HG02571 (cell line): ENCODE results near the gene SLIT3.

ENCODE experiments used
- ATAC-seq: cut with Tn5 transposase; IDR thresholded peaks from one replicate; pipeline ENCODE4 v1.9.1; 2021; ENCODE audit warnings: mild to moderate bottlenecking, moderate library complexity; ENCODE audit not compliant: unreplicated experiment

The SLIT3 gene

DNA sequence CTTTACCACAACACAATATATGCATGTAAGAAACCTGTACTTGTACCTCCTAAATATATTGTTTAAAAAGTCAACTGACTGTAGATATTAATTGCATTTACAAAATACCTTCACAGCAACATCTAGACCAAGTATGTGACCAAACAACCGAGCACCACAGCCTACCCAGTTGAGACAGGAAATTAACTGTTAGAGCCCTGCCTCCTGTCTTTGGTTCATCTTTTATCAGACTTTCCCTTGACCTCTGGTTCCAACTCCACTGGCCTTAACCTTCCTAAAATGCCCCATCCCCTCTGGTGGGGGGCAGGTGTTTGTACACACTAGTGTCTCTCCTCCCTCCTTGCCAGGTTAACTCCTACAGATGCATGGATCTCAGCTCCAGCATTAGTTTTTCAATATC is 566.8 kb downstream of the SLIT3 start:
- no peak for ATAC-seq

DNA sequence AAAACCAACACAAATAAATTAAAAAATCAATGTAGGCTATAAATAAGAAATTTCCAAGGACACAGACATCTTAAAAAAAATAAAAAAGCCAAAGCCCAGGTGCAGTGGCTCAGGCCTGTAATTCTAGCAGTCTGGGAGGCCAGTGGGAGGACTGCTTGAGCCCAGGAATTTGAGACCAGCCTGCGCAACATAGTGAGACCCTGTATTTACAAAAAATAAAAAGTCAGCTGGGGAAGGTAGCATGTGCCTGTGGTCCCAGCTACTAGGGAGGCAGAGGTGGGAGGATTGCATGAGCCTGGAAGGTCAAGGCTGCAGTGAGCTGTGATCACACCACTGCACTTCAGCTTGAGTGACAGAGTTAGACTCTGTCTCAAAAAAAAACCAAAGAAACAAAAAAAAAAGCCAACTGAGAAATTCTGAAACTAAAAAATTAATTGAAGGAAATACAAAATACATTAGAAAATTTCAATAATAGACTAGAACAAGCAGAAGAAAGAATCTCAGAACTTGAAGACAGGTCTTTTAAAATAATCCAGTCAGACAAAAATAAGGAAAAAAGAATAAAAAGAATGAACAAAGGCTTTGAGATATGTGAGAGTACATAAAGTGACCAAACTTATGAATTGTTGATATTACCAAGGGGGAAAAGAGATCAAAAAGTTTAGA is 572.3 kb downstream of the SLIT3 start:
- ATAC-seq, result no peak

DNA sequence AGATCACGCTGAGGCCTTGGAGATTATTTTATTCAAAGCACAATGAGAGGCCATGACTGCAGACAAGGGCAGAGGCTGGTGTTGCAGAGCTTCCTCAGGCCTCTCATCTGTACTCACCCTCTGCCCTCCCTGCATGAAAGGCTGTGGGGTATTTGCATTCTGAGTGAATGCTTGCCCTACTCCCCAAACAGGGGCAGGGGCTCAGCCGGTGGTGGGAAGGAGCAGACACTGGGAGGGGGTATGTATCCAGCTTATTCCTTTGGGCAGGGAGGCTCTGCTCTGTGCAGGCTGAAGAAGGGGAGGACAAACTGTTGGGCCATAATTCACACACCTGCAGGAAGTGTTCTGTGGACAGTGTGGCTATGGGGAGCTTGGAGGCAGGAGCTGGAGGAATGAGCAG is 573.4 kb downstream of the SLIT3 start:
- no peak for ATAC-seq

DNA sequence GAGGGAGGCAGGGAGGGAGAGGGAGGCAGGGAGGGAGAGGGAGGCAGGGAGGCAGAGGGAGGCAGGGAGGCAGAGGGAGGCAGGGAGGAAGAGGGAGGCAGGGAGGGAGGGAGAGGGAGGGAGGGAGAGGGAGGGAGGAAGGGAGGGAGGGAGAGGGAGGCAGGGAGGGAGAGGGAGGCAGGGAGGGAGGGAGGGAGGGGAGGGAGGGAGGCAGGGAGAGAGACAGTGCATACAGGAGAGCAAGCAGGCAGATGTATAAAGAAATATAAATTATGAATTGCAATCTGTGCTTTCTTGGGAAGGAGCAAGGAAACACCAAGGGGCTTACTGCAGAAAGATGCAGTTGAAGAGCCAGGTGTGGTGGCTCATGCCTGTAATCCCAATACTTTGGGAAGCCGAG is 574.6 kb downstream of the SLIT3 start:
- no peak for ATAC-seq

DNA sequence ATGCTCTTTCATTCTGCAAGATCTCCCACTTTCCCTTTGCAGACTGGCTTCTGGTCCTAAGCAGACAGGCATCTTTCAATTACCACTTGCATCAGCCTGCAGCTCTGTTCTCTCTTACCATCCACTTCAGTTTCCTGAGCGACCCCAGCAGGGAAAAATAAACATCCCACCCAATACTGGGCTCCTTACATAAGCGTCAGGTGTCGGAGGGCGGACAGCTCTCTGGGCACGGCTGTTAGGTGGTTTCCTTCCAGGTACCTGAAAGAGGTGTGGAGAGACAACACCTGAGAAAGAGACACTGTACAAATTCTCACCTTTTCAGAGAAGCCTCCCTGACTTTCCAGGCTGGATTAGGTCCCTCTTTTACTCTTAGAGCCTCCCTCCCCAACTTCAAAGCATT is 576.7 kb downstream of the SLIT3 start:
- no peak for ATAC-seq

DNA sequence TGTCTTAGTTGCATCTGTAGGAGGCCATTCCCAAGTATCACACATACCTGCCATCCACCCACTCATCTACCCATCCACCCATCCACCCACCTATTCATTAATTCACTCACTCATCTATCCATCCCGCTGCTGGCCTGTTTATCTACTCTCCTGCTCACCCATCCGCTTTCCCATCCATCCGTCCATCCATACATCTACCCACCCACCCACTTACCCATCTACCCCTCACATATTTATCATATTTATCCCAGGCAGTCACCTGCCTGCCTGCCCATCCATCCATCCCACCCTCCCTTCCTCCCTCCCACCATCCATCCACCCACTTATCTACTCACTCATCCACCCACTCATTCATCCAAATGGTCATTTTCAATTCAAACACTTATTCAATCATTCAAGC is 577.9 kb downstream of the SLIT3 start:
- no peak for ATAC-seq

DNA sequence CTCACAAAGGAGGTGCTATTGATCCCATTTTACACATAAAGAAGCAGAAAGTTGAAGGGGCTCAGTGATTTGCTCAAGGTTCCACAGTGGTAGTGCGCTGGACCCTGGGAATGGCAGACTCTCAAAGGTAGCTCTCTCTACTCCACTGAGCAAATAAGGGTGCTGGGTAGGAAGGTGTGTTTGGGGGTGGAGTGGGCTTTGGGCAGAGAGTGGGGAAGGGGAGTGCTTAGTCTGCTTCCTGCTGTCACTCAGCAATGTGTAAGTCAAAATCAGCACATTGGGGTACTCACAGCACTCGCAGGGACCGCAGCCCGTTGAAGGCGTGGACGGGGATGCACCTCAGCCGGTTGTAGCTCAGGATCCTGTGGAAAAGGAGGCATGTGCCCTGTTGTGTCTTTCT is 579.0 kb downstream of the SLIT3 start:
- ATAC-seq, result no peak

DNA sequence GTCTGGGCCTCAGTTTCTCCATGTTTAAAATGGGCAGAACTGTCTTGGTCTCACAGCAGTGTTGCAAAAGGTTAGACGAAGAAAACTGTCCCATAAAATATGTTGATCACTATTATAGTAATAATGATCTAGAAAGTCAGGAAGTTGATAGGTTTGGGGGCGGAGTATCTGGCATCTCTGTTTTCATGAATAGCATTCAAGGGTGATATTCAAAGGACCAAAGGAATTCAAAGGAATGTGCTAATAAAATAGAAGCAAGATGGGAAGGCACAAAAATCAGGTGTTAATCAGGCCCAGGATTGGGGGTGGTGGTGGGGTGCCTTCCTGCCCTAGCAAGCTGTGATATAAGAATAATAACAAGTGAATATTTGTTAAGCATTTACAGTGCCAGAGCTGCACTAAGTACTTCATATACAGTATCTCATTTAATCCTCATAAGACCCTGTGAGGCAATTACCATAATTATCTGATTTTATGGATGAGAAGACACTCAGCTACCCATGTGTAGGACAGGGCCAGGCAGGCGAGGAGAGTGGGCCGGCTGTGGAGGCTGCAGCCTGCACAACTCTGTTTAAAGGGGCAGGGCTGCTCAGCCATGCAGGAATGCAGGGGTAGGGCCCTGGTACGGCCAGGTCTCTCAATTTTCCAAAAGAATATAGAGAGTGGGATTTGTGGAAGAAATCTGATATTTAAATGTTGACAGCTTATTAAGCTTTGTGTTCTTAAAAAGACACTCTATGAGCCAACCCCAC is 579.8 kb downstream of the SLIT3 start:
- ATAC-seq, result no peak

DNA sequence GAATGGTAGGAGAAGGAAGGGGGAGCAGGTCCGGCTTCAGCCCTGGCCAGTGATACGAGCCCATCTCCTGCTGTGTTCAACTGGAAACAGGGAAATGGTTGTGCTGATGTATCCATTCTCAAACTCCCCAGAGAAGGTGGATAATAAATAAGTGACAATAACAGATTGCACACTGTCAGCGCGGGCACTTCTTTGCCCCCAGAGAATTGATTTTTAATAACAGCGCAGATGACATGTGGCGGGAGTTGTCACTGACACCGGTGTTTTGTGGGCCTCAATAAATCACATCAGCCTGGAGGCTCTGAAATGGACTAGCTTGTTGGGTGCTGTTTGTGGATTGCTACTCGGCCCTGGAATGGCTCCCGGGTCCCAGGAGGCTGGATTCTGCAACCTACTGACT is 580.4 kb downstream of the SLIT3 start:
- no peak for ATAC-seq

DNA sequence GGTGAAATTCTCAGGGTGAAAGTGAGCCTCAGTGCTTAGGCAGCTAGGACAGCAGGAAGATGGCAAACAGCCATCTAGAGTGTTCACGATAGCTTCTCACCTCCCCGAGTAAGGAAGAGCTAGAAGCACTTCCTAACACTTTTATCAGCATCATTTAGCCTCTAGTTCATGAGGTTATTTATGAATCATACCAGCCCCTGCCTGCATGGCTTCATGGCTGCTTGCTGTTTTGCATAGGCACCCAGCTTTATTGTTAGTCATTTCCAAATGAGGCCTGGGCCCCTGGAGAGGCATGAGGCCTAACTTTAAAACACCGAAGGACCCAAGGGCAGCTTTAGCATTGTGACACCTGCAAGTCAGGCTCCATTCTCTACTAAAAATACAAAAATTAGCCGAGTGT is 586.9 kb downstream of the SLIT3 start:
- no peak for ATAC-seq

DNA sequence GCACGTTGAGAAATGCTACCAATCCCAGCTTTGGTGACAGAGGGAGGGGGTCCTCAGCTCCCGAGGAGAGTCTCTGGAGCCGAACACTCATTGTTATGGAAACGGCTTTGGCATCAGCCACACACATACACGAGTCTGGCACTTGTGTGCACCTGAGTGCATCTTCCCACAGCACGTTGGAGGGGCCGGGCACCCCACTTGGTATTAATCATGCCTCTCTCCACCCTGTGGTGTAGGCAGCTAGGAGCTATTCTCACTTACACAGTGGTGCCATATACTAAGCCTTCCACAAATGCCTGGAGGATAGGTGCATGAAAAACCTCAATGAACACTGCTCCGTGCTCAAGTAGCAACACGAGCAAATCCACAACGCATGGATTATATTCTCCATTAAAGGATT is 587.9 kb downstream of the SLIT3 start:
- no peak for ATAC-seq

DNA sequence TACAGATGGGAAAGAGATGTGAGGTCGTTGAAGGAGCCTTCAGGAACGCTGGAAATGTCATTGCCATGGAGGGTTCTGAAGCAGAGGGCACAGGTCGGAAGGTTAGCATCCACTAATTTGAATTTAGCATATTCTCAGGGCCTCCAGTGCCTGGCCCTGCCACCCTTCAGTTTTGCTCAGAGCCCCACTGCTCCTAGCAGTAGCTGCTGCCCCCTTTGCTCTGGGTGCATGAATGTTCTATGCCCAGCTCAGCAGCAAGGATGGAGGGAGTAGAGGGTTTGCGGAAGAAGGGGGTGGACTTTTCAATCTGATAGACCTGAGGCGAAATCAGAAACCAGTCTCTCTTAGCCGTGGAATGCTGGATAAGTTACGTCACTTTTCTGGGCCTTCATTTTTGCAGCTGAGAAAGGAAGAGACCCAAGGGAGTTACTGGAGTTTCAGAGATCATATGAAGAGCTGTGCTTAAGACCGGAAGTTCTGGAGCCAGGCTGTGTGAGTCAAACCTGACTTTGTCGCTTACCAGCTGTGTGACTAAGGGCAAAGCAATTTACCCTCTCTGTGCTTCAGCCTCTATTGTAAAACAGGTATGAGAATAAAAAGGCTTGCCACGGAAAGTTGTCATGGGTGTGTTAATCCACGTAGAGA is 588.5 kb downstream of the SLIT3 start:
- ATAC-seq, result no peak

DNA sequence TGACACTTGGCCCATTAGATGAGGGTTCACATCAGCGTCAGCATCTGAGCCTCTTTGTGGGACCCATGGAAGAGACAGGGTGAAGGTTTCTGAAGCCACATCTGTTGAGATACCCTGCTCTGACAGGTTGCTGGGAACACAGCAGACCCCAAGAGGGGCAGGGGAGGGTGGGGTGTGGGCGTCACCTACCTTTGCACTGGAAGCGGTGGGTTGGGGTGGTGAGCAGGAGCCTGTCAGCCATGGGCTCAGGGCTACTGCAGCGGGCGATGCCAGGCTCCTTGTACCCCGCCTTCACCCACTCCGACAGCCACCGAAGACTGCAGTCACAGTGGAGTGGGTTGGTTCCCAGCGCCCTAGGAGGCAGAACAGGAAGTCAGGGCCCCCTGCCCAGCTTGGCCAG is 590.2 kb downstream of the SLIT3 start:
- ATAC-seq, result no peak

DNA sequence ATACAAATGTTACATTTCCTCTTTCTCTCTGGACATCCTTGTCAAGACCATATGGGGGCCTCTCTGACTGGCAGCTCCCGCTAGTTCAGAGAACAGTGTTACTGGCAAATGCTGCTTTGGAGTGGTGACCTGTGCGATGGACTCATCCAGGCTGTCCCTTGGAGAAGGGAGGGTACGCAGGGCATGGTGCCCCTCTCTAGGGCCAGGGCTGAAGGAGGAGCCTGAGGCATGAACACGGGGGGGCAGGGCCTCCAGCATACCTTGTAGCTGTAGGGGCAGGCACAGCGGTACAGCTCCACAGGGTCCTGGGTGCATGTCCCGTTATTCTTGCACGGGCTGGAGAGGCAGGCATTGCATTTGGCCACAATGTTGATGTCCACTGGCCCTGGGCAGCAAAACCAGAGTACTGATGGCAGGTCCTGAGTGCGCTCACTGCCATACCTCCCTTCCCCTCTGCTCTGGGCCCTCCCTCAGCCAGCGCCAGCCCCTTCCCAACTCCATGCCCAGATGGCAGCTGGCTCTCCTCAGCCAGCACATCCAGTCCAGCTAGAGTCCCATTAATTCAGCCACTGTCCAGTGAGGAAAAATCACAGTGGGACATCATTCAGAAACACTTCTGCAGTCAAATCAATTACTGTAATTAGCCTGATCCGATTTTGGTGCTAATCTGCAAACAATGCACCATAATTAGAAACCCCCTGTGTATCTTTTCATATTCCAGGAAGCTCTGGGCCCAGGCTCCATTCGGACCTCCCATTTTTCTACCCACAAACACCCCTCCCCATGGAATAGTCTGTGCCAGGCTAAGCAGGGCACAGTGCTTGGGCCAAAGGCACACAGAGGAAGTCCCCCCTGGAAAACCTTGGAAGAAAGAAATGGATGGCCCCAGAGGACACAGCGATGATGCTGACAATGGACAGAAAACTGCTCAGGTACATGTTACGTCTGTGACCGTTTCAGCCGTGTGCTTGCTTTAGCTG is 592.9 kb downstream of the SLIT3 start:
- no peak for ATAC-seq

DNA sequence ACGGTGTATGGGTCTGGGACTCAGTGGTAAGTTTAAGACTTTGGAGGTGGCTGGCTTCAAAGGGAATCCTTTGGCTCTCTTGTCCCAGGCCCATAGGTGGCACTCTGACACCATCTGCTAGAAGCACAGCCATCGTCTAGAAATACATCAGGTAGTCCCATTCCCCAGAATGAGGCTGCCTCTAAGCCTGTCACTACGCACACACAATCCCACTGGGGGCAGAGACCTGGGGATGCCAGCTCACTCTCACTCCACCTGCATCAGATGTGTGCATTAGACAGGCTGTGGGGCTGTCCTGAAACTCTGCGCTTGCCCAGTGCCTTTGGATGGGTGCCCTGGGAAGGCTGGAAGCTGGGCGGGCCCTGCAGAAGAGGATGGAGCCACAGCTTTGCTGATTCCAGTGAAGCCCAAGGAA is 594.3 kb downstream of the SLIT3 start:
- ATAC-seq, result no peak

DNA sequence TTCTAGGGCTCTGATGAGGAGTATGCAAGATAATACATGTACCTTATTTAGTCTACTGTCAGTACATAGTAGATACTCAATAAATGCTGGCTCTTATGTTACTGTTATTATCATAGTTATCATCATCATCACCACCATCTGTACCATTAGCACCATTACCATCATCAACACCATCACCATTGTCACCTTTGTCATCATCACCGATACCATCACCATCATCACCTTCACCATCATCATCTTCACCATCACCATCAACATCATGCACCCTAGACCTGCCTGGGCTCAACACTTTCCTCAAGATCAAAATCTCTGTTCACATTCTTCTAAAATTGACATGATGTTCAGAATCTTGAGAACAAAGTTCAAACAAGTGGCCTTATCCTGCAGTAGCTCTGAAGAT is 595.6 kb downstream of the SLIT3 start:
- ATAC-seq, result no peak

DNA sequence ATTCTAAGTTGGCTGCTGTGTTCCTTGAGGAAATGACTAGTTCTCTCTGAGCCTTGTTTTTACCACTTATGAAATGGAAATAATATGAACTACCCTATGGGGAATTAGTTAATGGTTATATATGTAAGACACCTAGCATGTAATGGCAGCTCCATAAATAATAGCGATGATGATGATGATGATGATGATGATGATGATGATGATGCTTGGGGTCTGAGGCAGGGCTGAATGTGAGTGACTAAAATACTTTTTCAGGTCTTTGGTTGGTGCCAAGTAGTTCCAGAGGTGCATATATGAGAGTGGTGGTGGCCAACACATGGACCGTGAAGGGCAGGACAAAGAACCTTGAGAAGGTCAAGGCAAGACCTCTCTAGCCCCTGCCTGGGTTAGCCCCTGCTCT is 598.4 kb downstream of the SLIT3 start:
- ATAC-seq, result no peak

DNA sequence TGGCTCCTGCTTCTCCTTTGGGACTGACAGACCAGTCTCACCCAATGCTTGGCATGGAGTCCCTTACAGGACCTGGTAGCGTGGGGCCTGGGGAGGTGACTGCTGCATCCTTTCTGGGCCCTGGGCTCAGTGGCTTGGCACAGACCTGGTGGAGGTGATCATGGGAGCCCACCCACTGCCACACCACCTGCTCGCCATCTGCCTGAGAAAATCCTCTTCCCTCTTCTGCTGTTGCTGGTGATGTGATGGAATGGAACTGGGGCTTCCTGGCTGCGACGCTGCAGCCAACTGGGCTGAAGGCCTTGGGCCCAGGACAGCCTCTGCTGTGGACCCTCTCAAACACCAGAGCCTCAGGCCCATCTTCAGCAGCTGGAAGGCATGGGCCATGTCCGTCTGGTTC is 599.3 kb downstream of the SLIT3 start:
- no peak for ATAC-seq

DNA sequence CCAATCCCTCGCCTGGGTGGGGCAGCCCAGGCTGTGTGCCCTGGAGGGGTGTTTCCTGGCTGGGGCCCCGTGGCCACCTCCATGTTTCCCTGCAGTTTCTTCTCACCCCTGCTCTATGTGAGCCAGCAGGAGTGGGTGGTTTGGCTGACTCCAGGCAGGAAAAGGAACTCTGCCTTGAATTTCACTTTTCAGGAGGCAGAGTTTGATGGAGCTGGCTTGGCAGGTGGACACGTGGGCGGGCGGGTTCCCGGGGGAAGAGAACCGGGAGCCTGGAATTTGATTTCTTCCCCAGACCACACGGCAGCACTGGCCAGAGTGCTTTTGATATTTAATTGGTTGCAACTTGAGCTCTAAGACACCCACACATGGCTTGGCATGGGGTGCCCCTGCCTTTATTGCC is 601.9 kb downstream of the SLIT3 start:
- no peak for ATAC-seq

DNA sequence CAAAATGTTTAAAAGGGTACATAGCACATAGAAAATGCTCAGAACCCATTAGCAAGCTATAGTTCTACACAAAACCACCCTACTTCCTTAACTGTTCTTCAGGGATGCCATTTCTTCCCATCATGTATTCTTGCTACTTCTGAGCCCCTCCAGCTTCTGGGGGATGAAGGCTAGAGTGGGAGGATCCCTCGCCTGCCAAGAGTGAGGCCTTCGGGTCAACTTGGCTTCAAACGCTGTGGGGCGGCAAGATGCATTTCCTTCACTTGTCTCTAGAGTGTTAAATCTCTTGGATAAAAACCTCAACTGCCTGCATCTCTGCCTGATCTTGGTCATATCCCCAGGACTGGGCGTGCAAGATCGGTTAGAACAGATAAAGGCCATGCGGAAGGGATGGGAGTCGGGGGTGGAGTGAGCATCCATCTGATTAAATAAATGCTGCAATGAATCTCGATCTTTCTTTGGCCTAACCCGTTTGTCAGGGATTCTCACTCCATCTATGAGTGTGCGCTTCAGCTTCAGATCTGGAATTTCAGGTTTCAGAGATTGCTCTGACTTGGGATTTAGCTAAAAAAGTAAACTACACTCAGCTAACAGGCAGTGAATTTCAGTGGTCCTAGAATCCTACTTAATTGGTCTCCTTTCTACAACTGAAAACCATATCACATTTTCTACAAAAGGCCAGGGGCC is 603.8 kb downstream of the SLIT3 start:
- ATAC-seq, result no peak

DNA sequence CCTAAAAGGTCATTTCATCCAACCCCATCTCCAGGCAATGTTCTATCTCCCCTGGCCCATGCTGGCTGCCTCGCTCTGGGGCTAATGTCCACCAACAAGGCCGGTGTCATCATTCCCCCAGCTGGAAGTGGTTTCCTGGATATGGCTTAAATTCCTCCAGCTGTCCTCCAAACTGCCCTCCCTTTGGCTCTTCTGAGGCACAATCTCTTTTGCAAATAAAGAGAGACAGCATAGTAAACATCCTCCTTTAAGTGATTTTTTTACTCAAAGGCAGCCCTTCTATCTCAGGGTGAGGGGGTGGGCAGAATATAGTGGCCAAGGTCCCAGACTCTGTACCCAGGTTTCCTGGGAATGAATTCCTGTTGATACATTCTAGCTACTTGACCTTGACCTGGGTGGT is 604.3 kb downstream of the SLIT3 start:
- no peak for ATAC-seq
